Cardiac muscle cell (in vitro differentiated cells and primary cell): Measurements from ENCODE around the gene SLC6A6. TPM values are rescaled to one million over a fixed set of nuclear protein-coding genes. Genes with fewer than 3 reads are reported as not detected.

Experiments used
- DNase-seq, 2 donors: peaks; one replicate each; pipeline versions ENCODE4 v3.0.0 to v3.0.0-alpha.2; 2010 to 2017; ENCODE audit warnings: low read depth in 1 of 2, low spot score in 1 of 2
- H3K27ac ChIP-seq: fragments of 200-600 bp; sonication (generic); 2 replicates; pipeline ENCODE4 v1.5.1; 2016
- H3K27me3 ChIP-seq: fragments of 200-600 bp; sonication (generic); 2 replicates; pipeline ENCODE4 v1.6.0; 2016; ENCODE audit warnings: control low read depth
- H3K36me3 ChIP-seq: fragments of 200-600 bp; sonication (generic); 2 replicates; pipeline ENCODE4 v1.5.1; 2016; ENCODE audit warnings: control low read depth
- H3K4me1 ChIP-seq: fragments of 200-600 bp; sonication (generic); 2 replicates; pipeline ENCODE4 v1.8.1; 2017; ENCODE audit warnings: low read depth, mild to moderate bottlenecking, mixed run types
- H3K4me3 ChIP-seq: fragments of 200-600 bp; sonication (generic); 2 replicates; pipeline ENCODE4 v1.5.1; 2016; ENCODE audit warnings: mild to moderate bottlenecking
- H3K9me3 ChIP-seq: fragments of 200-600 bp; sonication (generic); 2 replicates; pipeline ENCODE4 v1.5.1; 2017; ENCODE audit warnings: low read depth, mild to moderate bottlenecking, control low read depth
- CTCF ChIP-seq: IDR thresholded peaks from 2 replicates; pipeline ENCODE4 v1.5.1; 2012; ENCODE audit warnings: low read depth, mild to moderate bottlenecking, low read length
- polyA plus RNA-seq: library from polyadenylated mRNA; unstranded; fragments of >200 nt; fragmentation: Nextera tagmentation; extraction: Ambion mirVana; gene quantifications from 2 replicates; pipeline ENCODE4 v1.2.1, GENCODE V29; 2016
- total RNA-seq: library from RNA; depleted of rRNA; stranded (reverse); fragments of >200 nt; gene quantifications from 2 replicates; pipeline ENCODE4 v1.2.3, GENCODE V29; 2016

SLC6A6 gene
- total and polyA plus RNA-seq, 2 experiments from 2014 or later: 5.4 to 19.7 TPM

GRCh38 chr3:14446988-14447570, 44.7 kb downstream of the SLC6A6 start:
- Histone ChIP-seq H3K4me3 (no peak overlapping the region), H3K36me3 (peaks cover 10% of the 10 kb centered on the region), H3K4me1 (no peaks in the 10 kb centered on the region), H3K27ac (no peak overlapping the region), H3K27me3 (no peaks in the 10 kb centered on the region), H3K9me3 (no peaks in the 10 kb centered on the region)
- TF ChIP-seq CTCF: no peak
- DNase-seq: no peak

- no peak overlapping the region for H3K27ac ChIP-seq
- peaks cover 10% of the 10 kb centered on the region for H3K36me3 ChIP-seq
- H3K4me1 ChIP-seq: no peaks in the 10 kb centered on the region
- H3K27me3 ChIP-seq: no peaks in the 10 kb centered on the region
- DNase-seq: no peak
- TF ChIP-seq CTCF: no peak
- H3K4me3 ChIP-seq: no peak overlapping the region
- no peaks in the 10 kb centered on the region for H3K9me3 ChIP-seq
These were observed 45.7 kb downstream of the SLC6A6 start for GRCh38 chr3:14448063-14448462.

DNA sequence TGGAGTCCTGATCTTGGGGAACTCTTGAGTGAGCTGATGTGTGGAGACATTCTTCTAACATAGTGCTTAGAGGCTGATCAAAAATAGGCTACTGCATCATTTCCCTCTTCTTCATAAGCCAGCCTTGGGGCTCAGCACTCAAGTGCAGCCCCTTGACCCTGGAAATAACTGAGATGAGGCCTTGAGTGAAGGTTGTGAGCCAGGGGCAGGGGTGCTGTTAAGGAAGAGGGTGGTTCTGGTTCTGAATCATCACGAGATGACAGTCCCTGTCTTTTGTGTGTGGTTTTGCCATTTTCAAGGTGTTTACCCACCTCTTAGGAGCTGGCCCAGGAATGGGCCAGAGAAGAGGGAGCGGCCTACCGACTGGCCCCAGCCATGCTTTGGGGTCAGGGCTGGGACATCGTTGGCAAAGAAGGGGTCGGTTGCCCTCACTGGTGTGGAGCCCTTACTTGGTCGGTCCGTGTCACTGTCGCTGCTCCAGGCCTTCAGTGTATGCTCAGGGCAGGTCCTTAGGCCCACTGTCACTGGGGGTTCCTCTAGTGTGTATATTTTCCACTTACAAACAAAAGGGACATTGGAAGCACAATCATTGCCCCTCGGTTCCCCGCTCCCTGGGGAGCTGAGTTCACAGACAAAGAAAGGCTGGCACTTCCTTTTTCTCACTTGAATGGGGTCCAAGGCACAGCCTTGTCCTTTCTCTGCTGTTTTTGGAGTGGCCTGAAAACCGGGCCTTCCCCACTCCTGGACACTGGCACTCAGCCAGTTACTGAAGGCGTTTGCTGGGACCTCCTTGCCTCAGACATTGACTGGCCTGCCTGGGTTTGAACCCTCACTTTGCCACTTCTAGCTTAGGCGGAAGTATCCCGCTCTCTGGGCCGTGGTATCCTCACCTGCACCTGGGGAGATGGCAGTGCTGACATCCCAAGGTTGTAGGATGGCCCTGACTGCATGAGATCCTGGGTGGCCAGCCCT, 46.6 kb downstream of the SLC6A6 start:
- H3K4me1 ChIP-seq: peaks cover 2% of the 10 kb centered on the region
- DNase-seq: no peak
- H3K36me3 ChIP-seq: peaks cover 10% of the 10 kb centered on the region
- no peak overlapping the region for H3K27ac ChIP-seq
- no peak overlapping the region for H3K4me3 ChIP-seq
- no peaks in the 10 kb centered on the region for H3K27me3 ChIP-seq
- TF ChIP-seq CTCF: no peak
- no peaks in the 10 kb centered on the region for H3K9me3 ChIP-seq

DNA sequence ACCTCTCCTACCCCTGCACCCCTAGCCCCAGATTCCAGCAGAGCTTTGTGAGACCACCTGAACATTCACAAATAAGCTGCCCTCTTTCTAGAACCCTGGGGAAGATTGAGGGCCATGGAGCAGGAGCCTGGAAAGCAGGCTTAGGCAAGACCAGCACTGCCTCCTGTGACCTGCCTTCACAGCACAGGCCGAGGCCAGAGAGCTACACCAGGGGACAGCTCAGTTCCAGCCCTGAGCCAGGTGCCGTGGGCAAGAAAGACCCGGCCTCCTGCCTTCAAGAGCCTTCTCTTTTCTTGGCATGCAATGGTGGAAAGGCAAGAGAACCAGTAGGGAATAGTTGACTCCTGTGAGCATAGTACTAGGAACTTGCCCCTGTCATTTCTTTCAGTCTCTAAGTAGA, 48.1 kb downstream of the SLC6A6 start:
- no peak overlapping the region for H3K27ac ChIP-seq
- DNase-seq: no peak

More for the DNA sequence above, 48.1 kb downstream of the SLC6A6 start:
- H3K4me1 ChIP-seq: peaks cover 9% of the 10 kb centered on the region
- no peak for TF ChIP-seq CTCF
- H3K27me3 ChIP-seq: no peaks in the 10 kb centered on the region
- peaks cover 10% of the 10 kb centered on the region for H3K36me3 ChIP-seq
- no peak overlapping the region for H3K4me3 ChIP-seq
- H3K9me3 ChIP-seq: no peaks in the 10 kb centered on the region
